IMR-90 (cell line): ENCODE results near the gene SLC49A4. TPM values are rescaled to one million over a fixed set of nuclear protein-coding genes. Genes with fewer than 3 reads are reported as not detected.

Source experiments
- ATAC-seq: fragments of 200-7000 bp; cut with Tn5 transposase; 2 replicates; pipeline ENCODE4 v1.9.1; 2020; ENCODE audit warnings: low read depth, mild to moderate bottlenecking, moderate library complexity
- BruUV-seq: library from RNA; stranded (reverse); fragments of 400-500 nt; replicated peaks from 2 replicates; lab custom pipeline; 2021; lab: Mats Ljungman, UMichigan
- CTCF ChIA-PET: fragments of 300-600 bp; formaldehyde crosslinking; extraction: SDS; loops from one replicate; lab custom pipeline; 2021; ENCODE audit warnings: antibody characterized with exemption; lab: Yijun Ruan, JAX
- POLR2A ChIA-PET: fragments of 300-600 bp; sonication (Branson Sonifier 250); formaldehyde crosslinking; loops from one replicate; lab custom pipeline; 2022; ENCODE audit warnings: antibody characterized with exemption; ENCODE audit not compliant: unreplicated experiment; lab: Charles Lee
- DNase-seq: peaks from one replicate; pipeline ENCODE4 v3.0.0; 2013
- H2AFZ ChIP-seq: replicated peaks from 2 replicates; pipeline ENCODE3; 2013; ENCODE audit warnings: low read length, mild to moderate bottlenecking; ENCODE audit not compliant: poor library complexity
- H2AK5ac ChIP-seq: 2 replicates; pipeline ENCODE4 v1.6.1; 2013; ENCODE audit warnings: low read depth, low read length, inconsistent platforms
- H2AK9ac ChIP-seq: replicated peaks from 2 replicates; pipeline ENCODE3; 2013; ENCODE audit warnings: mild to moderate bottlenecking, low read depth, low read length, moderate library complexity; ENCODE audit not compliant: poor library complexity
- H2BK120ac ChIP-seq: 2 replicates; pipeline ENCODE4 v1.6.1; 2013; ENCODE audit warnings: low read depth, low read length, inconsistent platforms
- H2BK15ac ChIP-seq: 3 replicates; pipeline ENCODE4 v1.6.1; 2013; ENCODE audit warnings: low read depth, low read length, inconsistent platforms
- H2BK20ac ChIP-seq: 2 replicates; pipeline ENCODE4 v1.6.1; 2013; ENCODE audit warnings: low read depth, mild to moderate bottlenecking, inconsistent platforms, low read length, moderate library complexity
- H2BK5ac ChIP-seq: 2 replicates; pipeline ENCODE4 v1.6.1; 2013; ENCODE audit warnings: mild to moderate bottlenecking, low read depth, low read length, inconsistent platforms; ENCODE audit not compliant: poor library complexity, severe bottlenecking
- H3K14ac ChIP-seq: replicated peaks from 2 replicates; pipeline ENCODE4 v1.6.1; 2013; ENCODE audit warnings: low read depth, low read length, inconsistent platforms
- H3K18ac ChIP-seq: 2 replicates; pipeline ENCODE4 v1.6.1; 2013; ENCODE audit warnings: low read depth, low read length, control low read depth
- H3K23ac ChIP-seq: 2 replicates; pipeline ENCODE4 v1.6.1; 2013; ENCODE audit warnings: low read depth, low read length, inconsistent platforms
- H3K27ac ChIP-seq: 2 replicates; pipeline ENCODE4 v1.5.1; 2013; ENCODE audit warnings: mild to moderate bottlenecking, control low read depth, low read length; ENCODE audit not compliant: insufficient read depth
- H3K27me3 ChIP-seq: 2 replicates; pipeline ENCODE4 v1.6.1; 2013; ENCODE audit warnings: low read length; ENCODE audit not compliant: control insufficient read depth, insufficient read depth
- H3K36me3 ChIP-seq: 2 replicates; pipeline ENCODE4 v1.6.1; 2013; ENCODE audit warnings: low read length, mixed read lengths; ENCODE audit not compliant: control insufficient read depth, insufficient read depth
- H3K4ac ChIP-seq: 2 replicates; pipeline ENCODE4 v1.6.1; 2013; ENCODE audit warnings: low read depth, low read length, inconsistent platforms
- H3K4me1 ChIP-seq: 2 replicates; pipeline ENCODE4 v1.6.1; 2013; ENCODE audit warnings: low read length, mixed read lengths; ENCODE audit not compliant: control insufficient read depth, insufficient read depth
- H3K4me2 ChIP-seq: 2 replicates; pipeline ENCODE4 v1.6.1; 2013; ENCODE audit warnings: low read depth, mild to moderate bottlenecking, control low read depth, low read length, moderate library complexity
- H3K4me3 ChIP-seq: 2 replicates; pipeline ENCODE4 v1.5.1; 2013; ENCODE audit warnings: low read depth, mild to moderate bottlenecking, control low read depth, low read length, moderate library complexity; ENCODE audit not compliant: insufficient read depth
- H3K56ac ChIP-seq: 2 replicates; pipeline ENCODE4 v1.6.1; 2013; ENCODE audit warnings: low read length, inconsistent platforms; ENCODE audit not compliant: insufficient read depth; ENCODE audit errors: extremely low read depth
- H3K79me1 ChIP-seq, 2 experiments: 2 replicates each; pipeline ENCODE4 v1.6.1; 2013; ENCODE audit warnings: low read length in 2 of 2, inconsistent platforms in 1 of 2, low read depth in 1 of 2
- H3K9ac ChIP-seq: 2 replicates; pipeline ENCODE4 v1.6.1; 2013; ENCODE audit warnings: low read depth, low read length, control low read depth
- H3K9me1 ChIP-seq: 2 replicates; pipeline ENCODE4 v1.6.1; 2013; ENCODE audit warnings: low read length, inconsistent platforms; ENCODE audit not compliant: insufficient read depth
- H3K9me3 ChIP-seq: 2 replicates; pipeline ENCODE4 v1.6.1; 2013; ENCODE audit warnings: low read length; ENCODE audit not compliant: control insufficient read depth, insufficient read depth
- H4K20me1 ChIP-seq: 2 replicates; pipeline ENCODE4 v1.6.1; 2013; ENCODE audit warnings: low read length, inconsistent platforms; ENCODE audit not compliant: insufficient read depth
- H4K5ac ChIP-seq: 2 replicates; pipeline ENCODE4 v1.6.1; 2013; ENCODE audit warnings: mild to moderate bottlenecking, low read depth, low read length, control low read depth
- H4K8ac ChIP-seq, 2 experiments: 2 replicates each; pipeline ENCODE4 v1.6.1; 2013; ENCODE audit warnings: low read depth in 2 of 2, low read length in 2 of 2, control low read depth in 1 of 2, inconsistent platforms in 1 of 2
- H4K91ac ChIP-seq: 2 replicates; pipeline ENCODE4 v1.6.1; 2013; ENCODE audit warnings: low read depth, low read length, inconsistent platforms; ENCODE audit not compliant: insufficient read depth
- BHLHE40 ChIP-seq: fragments of 150-350 bp; IDR thresholded peaks from 2 replicates; pipeline ENCODE4 v1.6.1; 2016; ENCODE audit warnings: mild to moderate bottlenecking, low read depth, low read length
- CEBPB ChIP-seq: IDR thresholded peaks from 2 replicates; pipeline ENCODE4 v1.6.1; 2012; ENCODE audit warnings: low read depth, low read length, improper control_type of control experiment
- CTCF ChIP-seq: conservative IDR thresholded peaks from 2 replicates; pipeline ENCODE4 v1.5.1; 2012; ENCODE audit warnings: mild to moderate bottlenecking, low read depth, low read length, improper control_type of control experiment
- ELK1 ChIP-seq: fragments of 150-350 bp; IDR thresholded peaks from 2 replicates; pipeline ENCODE4 v1.6.1; 2016; ENCODE audit warnings: low read depth, mild to moderate bottlenecking, low read length, moderate library complexity, borderline replicate concordance
- FOS ChIP-seq: fragments of 150-350 bp; IDR thresholded peaks from 2 replicates; pipeline ENCODE4 v1.6.1; 2016; ENCODE audit warnings: low read depth, low read length
- MAFK ChIP-seq: IDR thresholded peaks from 2 replicates; pipeline ENCODE4 v1.6.1; 2012; ENCODE audit warnings: low read depth, low read length, improper control_type of control experiment
- MXI1 ChIP-seq: IDR thresholded peaks from 2 replicates; pipeline ENCODE4 v1.6.1; 2012; ENCODE audit warnings: low read depth, mild to moderate bottlenecking, low read length, moderate library complexity, borderline replicate concordance
- NFE2L2 ChIP-seq: fragments of 150-350 bp; IDR thresholded peaks from 2 replicates; pipeline ENCODE4 v1.6.1; 2016; ENCODE audit warnings: low read depth, mild to moderate bottlenecking, low read length
- POLR2A ChIP-seq: IDR thresholded peaks from 2 replicates; pipeline ENCODE4 v1.6.1; 2012; ENCODE audit warnings: mild to moderate bottlenecking, low read depth, low read length
- RAD21 ChIP-seq: IDR thresholded peaks from 2 replicates; pipeline ENCODE4 v1.6.1; 2012; ENCODE audit warnings: low read length, improper control_type of control experiment
- RCOR1 ChIP-seq: IDR thresholded peaks from 2 replicates; pipeline ENCODE4 v1.6.1; 2012; ENCODE audit warnings: mild to moderate bottlenecking, low read length, improper control_type of control experiment; ENCODE audit not compliant: insufficient replicate concordance
- SMC3 ChIP-seq: fragments of 150-350 bp; IDR thresholded peaks from 2 replicates; pipeline ENCODE4 v1.6.1; 2016; ENCODE audit warnings: low read depth, mild to moderate bottlenecking, antibody characterized with exemption, low read length, moderate library complexity
- USF2 ChIP-seq: fragments of 150-350 bp; IDR thresholded peaks from 2 replicates; pipeline ENCODE4 v1.6.1; 2017; ENCODE audit warnings: mild to moderate bottlenecking, antibody characterized with exemption, low read length, low read depth
- WGBS, 2 experiments: methylation state at CpG; one replicate each; pipeline versions ENCODE4 v1.1.5 to v1.1.7; 2013; ENCODE audit warnings: missing lambda C conversion rate in 2 of 2; ENCODE audit not compliant: insufficient read length in 1 of 2; ENCODE audit errors: extremely low coverage in 2 of 2; 5-methylcytosine and 5-hydroxymethylcytosine counted together
- dilution Hi-C: fragments of 300-500 bp; cut with HindIII; formaldehyde crosslinking; loops from one replicate; pipeline ENCODE4 v1.14.3; 2018; ENCODE audit warnings: low sequenced_read_pairs; ENCODE audit not compliant: unreplicated experiment
- in situ Hi-C: fragments of 300-500 bp; cut with MboI; formaldehyde crosslinking; loops from 3 replicates; pipeline ENCODE4 v1.14.3; 2019; ENCODE audit warnings: low sequenced_read_pairs, inconsistent platforms, mixed read lengths
- intact Hi-C: fragments of 100-400 bp; cut with micrococcal nuclease; formaldehyde crosslinking; loops from 2 replicates; pipeline ENCODE4 v1.10.0; 2022
- polyA plus RNA-seq, 3 experiments: library from polyadenylated mRNA; depleted of rRNA; stranded (reverse); fragments of >200 nt; gene quantifications; 2 replicates each; pipeline ENCODE4 v1.2.3, GENCODE V29; 2012; ENCODE audit warnings: low replicate concordance in 1 of 3
- total RNA-seq: library from RNA; depleted of rRNA; stranded (reverse); fragments of >200 nt; gene quantifications from 2 replicates; pipeline ENCODE4 v1.2.3, GENCODE V29; 2012

The SLC49A4 gene
- total and polyA plus RNA-seq, 2 of the 4 experiments (the other 2 are of a cell fraction), result 6.5 to 6.8 TPM

- H3K4ac ChIP-seq, result no peak overlapping the region
- no peak overlapping the region for H3K27ac ChIP-seq
- H3K79me1 ChIP-seq, result no peaks in the 10 kb centered on the region
- no peak overlapping the region for H2AFZ ChIP-seq
- H3K9me1 ChIP-seq, result 0 out of 2 replicates have a peak, but pooled peaks cover 6% of the 10 kb centered on the region
- no TSS peak for BruUV-seq
- no peaks in the 10 kb centered on the region for H4K20me1 ChIP-seq
- in situ Hi-C loops (no loop called here), intact Hi-C loops (no loop called here), dilution Hi-C loops (no loop called here)
- H3K56ac ChIP-seq, result no peak overlapping the region
- DNase-seq, result no peak
- no peak overlapping the region for H2BK20ac ChIP-seq
- TF ChIP-seq CTCF (no peak), POLR2A (no peak), SMC3 (no peak), FOS (no peak), MAFK (no peak), CEBPB (no peak), RAD21 (no peak), USF2 (no peak), BHLHE40 (no peak), NFE2L2 (no peak), RCOR1 (no peak), ELK1 (no peak), MXI1 (no peak)
- no peaks in the 10 kb centered on the region for H3K9me3 ChIP-seq
- H3K18ac ChIP-seq, result no peak overlapping the region
- POLR2A ChIA-PET, result no interaction called here
- H3K4me1 ChIP-seq, result 0 out of 2 replicates have a peak, but pooled peaks cover 2% of the 10 kb centered on the region
- no peak overlapping the region for H2BK120ac ChIP-seq
- no peak overlapping the region for H2AK5ac ChIP-seq
- CTCF ChIA-PET, result interaction anchor here (0.6 kb wide), 1 partner anchor 17 kb away, joined by 3 read pairs; no protein-coding TSS in a partner anchor
- H3K23ac ChIP-seq, result no peak overlapping the region
- H3K4me3 ChIP-seq, result no peak overlapping the region
- no peak overlapping the region for H2BK15ac ChIP-seq
- H2AK9ac ChIP-seq, result no peak overlapping the region
- H3K36me3 ChIP-seq, result no peaks in the 10 kb centered on the region
- no peak overlapping the region for H4K8ac ChIP-seq
- H2BK5ac ChIP-seq, result no peak overlapping the region
- no peak for ATAC-seq
- H3K14ac ChIP-seq, result no peak overlapping the region
- H4K91ac ChIP-seq, result no peak overlapping the region
- H3K27me3 ChIP-seq, result no peaks in the 10 kb centered on the region
- no peak overlapping the region for H4K5ac ChIP-seq
- H3K9ac ChIP-seq, result no peak overlapping the region
- no CpG with 5 or more reads among the region's 3 CpGs for WGBS, 2 experiments
- no peak overlapping the region for H3K4me2 ChIP-seq
These were observed 20.8 kb upstream of the SLC49A4 start for GRCh38 chr3:122773944-122774509.
